Measurements from ENCODE around the gene ZIC5. TPM values are rescaled to one million over a fixed set of nuclear protein-coding genes. Genes with fewer than 3 reads are reported as not detected.

Gene ZIC5
- total RNA-seq, 4 donors from 2014 or later = 0.19 TPM; not detected in 3

DNA sequence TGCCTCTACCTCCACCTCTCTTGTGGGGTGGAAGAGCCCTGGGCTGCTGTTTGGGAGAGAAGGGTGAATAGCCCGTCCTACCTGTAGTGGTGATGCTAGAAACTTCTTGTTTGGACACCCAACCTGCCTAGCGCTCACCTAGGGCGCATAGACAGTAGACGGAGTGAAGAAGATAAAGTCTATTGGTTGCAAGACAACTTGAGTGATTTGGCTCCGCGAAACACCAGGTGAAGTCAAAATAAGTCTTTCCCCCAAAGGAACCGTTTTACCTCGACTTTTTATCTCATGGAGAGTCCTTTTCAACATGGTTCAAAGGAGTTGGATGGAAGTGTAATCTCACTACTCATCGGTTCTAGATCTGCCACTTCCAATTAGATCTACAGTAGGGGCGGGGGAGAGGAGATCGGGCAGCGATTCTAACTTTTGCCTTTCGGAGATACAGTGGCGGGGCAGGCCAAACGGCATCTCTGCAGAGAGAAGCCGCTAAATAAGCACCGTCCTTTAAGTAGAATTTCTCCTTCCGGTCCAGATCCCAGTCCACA, 694 bp upstream of the ZIC5 start:
- no peak for TF ChIP-seq CTCF (IDR thresholded peaks at IDR 0.05; ENCODE audit: low read depth)

- TF ChIP-seq CTCF (IDR thresholded peaks at IDR 0.05; ENCODE audit: low read depth) = no peak
Measured at GRCh38 chr13:99970651-99971575, 654 bp downstream of the ZIC5 start.

- TF ChIP-seq CTCF (IDR thresholded peaks at IDR 0.05; ENCODE audit: low read depth) = no peak
Measured at GRCh38 chr13:99969919-99970650, 1.5 kb downstream of the ZIC5 start.

DNA sequence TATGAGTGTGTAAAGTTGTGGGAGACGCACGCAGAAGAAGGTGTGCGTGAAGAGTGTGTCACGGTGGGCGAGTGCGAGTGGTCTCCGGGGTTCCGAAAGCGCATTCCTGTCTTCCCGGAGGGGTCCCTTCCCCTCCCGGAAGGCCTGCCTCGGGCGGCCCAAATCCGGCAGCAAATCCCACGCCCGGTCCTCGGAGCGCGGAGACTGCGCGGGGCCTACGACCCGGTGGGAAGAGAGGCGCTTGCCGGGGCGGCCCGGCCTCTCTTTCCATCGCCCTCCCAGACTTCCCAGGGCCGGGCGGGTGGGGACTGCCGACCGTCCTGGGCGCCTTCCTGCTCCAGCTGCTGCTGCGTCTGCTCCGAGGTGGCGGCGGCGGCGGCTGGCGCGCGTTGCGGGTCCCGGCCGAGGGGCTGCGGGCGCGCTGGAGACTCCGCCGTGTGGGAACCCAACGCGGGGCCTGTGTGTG, 2.1 kb downstream of the ZIC5 start:
- no peak for TF ChIP-seq CTCF (IDR thresholded peaks at IDR 0.05; ENCODE audit: low read depth)

- TF ChIP-seq CTCF (IDR thresholded peaks at IDR 0.05; ENCODE audit: low read depth) = no peak
Measured at GRCh38 chr13:99968521-99969452, 2.8 kb downstream of the ZIC5 start.

- no peak for TF ChIP-seq CTCF (IDR thresholded peaks at IDR 0.05; ENCODE audit: low read depth)
Measured at GRCh38 chr13:99967869-99968520, 3.6 kb downstream of the ZIC5 start.
